Osteocyte (in vitro differentiated cells): Measurements from ENCODE around the gene NHSL1. TPM values are rescaled to one million over a fixed set of nuclear protein-coding genes. Genes with fewer than 3 reads are reported as not detected.

Experiments
- DNase-seq: peaks from one replicate; pipeline ENCODE4 v3.0.0; 2021; ENCODE audit warnings: mixed read lengths; ENCODE audit not compliant: unreplicated experiment; ENCODE audit errors: extremely low spot score
- H3K27ac Mint-ChIP-seq: one replicate; pipeline ENCODE4 v1.8.0; 2021; ENCODE audit warnings: mild to moderate bottlenecking, mixed read lengths; ENCODE audit not compliant: unreplicated experiment
- H3K27me3 Mint-ChIP-seq: one replicate; pipeline ENCODE4 v1.8.0; 2021; ENCODE audit warnings: mixed read lengths; ENCODE audit not compliant: unreplicated experiment
- H3K36me3 Mint-ChIP-seq: one replicate; pipeline ENCODE4 v1.8.0; 2021; ENCODE audit warnings: mixed read lengths; ENCODE audit not compliant: unreplicated experiment
- H3K4me1 Mint-ChIP-seq: one replicate; pipeline ENCODE4 v1.8.0; 2021; ENCODE audit warnings: mixed read lengths; ENCODE audit not compliant: unreplicated experiment
- H3K4me3 Mint-ChIP-seq: one replicate; pipeline ENCODE4 v1.8.0; 2021; ENCODE audit warnings: mild to moderate bottlenecking, moderate library complexity, mixed read lengths; ENCODE audit not compliant: unreplicated experiment
- H3K9me3 Mint-ChIP-seq: one replicate; pipeline ENCODE4 v1.8.0; 2021; ENCODE audit warnings: mixed read lengths; ENCODE audit not compliant: unreplicated experiment
- CTCF ChIP-seq: fragments of 200-600 bp; sonication (generic); IDR thresholded peaks from 2 replicates; pipeline ENCODE4 v1.5.0; 2021; ENCODE audit warnings: antibody characterized with exemption, mild to moderate bottlenecking, moderate library complexity
- microRNA-seq: library from miRNA; unstranded; fragments of <30 nt; microRNA quantifications from one replicate; pipeline ENCODE4 v1.1.0, GENCODE V29; 2020; ENCODE audit not compliant: unreplicated experiment
- total RNA-seq: library from RNA; stranded (reverse); gene quantifications from 2 replicates; pipeline ENCODE4 v1.2.1, GENCODE V29; 2021

The NHSL1 gene
- total RNA-seq, 1 donor from 2014 or later = 21.2 TPM

GRCh38 chr6:138374230-138374629 is 125.1 kb downstream of the NHSL1 start:
- DNase-seq = no peak
- Mint-ChIP-seq H3K27me3 (peaks cover 16% of the 10 kb centered on the region), H3K36me3 (no peaks in the 10 kb centered on the region), H3K27ac (no peak overlapping the region), H3K4me1 (no peaks in the 10 kb centered on the region), H3K9me3 (no peaks in the 10 kb centered on the region), H3K4me3 (no peak overlapping the region)
- TF ChIP-seq CTCF = no peak

GRCh38 chr6:138372711-138373463 is 126.4 kb downstream of the NHSL1 start:
- H3K4me3 Mint-ChIP-seq = no peak overlapping the region
- no peak for DNase-seq
- no peaks in the 10 kb centered on the region for H3K4me1 Mint-ChIP-seq
- no peak for TF ChIP-seq CTCF
- H3K27ac Mint-ChIP-seq = no peak overlapping the region
- no peaks in the 10 kb centered on the region for H3K9me3 Mint-ChIP-seq
- H3K36me3 Mint-ChIP-seq = no peaks in the 10 kb centered on the region
- H3K27me3 Mint-ChIP-seq = peaks cover 16% of the 10 kb centered on the region

Small RNA genes within 50 kb of the gene (microRNA-seq; reads per million reads assigned to microRNA genes)
- 2.2 reads per million for gene MIR3145

Other genes starting within 250 kb of the NHSL1 start
- not detected in 2 replicates for gene SMIM28, start 121.6 kb downstream of the NHSL1 start, total RNA-seq
- 33.9 and 36.8 TPM in 2 replicates for gene HEBP2, start 95.3 kb downstream of the NHSL1 start, total RNA-seq